ENCODE results near the gene WNT11. TPM values are rescaled to one million over a fixed set of nuclear protein-coding genes. Genes with fewer than 3 reads are reported as not detected.

The WNT11 gene
- total RNA-seq, 2 donors from 2014 or later = 0.53 to 0.62 TPM

DNA sequence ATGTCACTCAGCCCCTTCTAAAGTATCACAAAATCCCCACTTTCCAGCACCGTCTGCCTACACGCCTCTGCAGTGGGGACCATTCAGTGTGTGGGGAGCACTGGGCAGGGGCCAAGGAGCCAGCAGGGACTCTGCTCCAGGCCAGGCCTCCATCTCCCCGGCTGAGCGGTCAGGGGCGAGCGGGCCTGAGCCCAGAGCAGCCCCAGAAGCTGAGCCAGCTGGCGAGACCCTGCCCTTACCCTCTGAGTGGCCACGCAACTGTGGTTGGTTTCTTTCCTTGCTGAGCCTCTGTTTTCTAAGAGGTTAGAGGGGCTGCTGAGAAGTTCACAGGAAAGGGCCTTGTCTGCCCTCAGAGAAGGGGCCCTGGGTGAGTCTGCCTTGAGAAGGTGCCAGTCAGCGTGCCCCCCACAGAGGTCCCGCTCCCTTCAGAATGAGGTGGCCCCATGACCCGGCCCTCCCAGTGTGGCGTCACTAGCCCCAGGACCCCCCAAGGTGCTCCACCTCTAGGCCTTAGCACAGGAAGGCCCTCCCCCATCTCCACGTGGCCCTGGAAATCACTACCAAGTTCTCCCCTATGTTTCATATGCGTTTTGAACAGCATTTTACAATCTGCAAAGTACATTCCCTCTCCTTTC is 46.9 kb downstream of the WNT11 start:
- peaks cover 32% of the 10 kb centered on the region for H3K27me3 Mint-ChIP-seq (ENCODE audit: insufficient read depth)
- 87 to 90% methylated on average over 7 to 14 of the region's 14 CpGs for WGBS, 2 experiments (ENCODE audit: insufficient coverage in 1 of 2, insufficient read length in 1 of 2)
- H3K4me1 Mint-ChIP-seq = peaks cover 2% of the 10 kb centered on the region

DNA sequence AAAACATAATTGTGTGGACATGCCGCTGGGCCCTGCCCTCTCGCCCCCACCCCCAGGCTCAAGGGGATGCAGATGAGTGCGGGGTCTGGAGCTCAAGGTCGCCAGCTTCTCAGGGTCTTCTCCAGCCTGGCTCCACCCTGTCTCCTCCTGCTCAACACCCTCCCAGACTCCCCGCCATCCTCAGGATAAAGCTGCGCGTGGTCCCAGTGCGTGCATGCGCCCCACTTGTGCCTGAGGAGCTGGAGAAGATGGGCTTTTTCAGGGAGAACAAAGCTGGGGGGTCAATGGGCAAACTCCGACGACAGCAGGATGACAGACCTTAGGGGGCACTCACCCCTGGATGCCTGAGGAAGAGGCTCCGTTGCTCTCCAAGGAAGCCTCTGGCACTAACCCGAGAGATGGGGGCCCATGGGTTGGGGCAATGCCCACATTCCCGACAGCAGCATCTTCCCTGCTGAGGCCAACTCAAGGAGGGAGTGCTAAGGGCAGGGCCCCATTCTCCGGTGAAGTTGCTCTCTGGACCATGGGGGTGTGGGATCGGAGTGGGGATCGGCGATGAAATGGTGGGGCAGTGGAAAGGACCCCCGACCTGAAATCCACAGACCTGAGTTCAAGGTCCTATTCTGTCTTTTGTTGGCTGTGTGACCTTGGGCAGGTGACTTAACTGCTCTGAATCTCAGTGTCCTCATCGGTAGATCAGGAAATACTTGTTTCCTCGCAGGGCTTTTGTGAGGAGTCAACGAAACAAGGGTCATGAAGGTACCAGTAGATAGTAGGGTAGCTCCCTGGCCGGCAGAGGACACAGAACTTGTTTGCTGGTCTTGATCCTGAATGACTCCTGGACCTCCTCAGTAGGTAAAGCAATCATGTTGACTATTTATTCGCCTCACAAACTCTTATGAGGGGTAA is 47.7 kb downstream of the WNT11 start:
- no peaks in the 10 kb centered on the region for H3K9me3 Mint-ChIP-seq
- H3K4me1 ChIP-seq (ENCODE audit: control insufficient read depth, insufficient read depth, low read length) = no peaks in the 10 kb centered on the region
- TF ChIP-seq, protein P1, sequence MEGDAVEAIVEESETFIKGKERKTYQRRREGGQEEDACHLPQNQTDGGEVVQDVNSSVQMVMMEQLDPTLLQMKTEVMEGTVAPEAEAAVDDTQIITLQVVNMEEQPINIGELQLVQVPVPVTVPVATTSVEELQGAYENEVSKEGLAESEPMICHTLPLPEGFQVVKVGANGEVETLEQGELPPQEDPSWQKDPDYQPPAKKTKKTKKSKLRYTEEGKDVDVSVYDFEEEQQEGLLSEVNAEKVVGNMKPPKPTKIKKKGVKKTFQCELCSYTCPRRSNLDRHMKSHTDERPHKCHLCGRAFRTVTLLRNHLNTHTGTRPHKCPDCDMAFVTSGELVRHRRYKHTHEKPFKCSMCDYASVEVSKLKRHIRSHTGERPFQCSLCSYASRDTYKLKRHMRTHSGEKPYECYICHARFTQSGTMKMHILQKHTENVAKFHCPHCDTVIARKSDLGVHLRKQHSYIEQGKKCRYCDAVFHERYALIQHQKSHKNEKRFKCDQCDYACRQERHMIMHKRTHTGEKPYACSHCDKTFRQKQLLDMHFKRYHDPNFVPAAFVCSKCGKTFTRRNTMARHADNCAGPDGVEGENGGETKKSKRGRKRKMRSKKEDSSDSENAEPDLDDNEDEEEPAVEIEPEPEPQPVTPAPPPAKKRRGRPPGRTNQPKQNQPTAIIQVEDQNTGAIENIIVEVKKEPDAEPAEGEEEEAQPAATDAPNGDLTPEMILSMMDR (conservative IDR thresholded peaks at IDR 0.05) = no peak
- no peak overlapping the region for H3K4me3 ChIP-seq (ENCODE audit: low read length)
- H3K27me3 Mint-ChIP-seq (ENCODE audit: insufficient read depth) = peaks cover 38% of the 10 kb centered on the region
- peaks cover 3% of the 10 kb centered on the region for H3K4me1 Mint-ChIP-seq
- no peaks in the 10 kb centered on the region for H3K9me3 ChIP-seq (ENCODE audit: control insufficient read depth, low read length)
- H3K9ac ChIP-seq (ENCODE audit: extremely low read depth, low read length, poor library complexity, severe bottlenecking) = no peak overlapping the region
- H3K27ac Mint-ChIP-seq = no peak overlapping the region
- WGBS, 2 experiments (ENCODE audit: insufficient coverage in 1 of 2, insufficient read length in 1 of 2) = 87 to 89% methylated on average over 14 to 24 of the region's 24 CpGs
- no peak overlapping the region for H3K4me3 Mint-ChIP-seq
- peaks cover 22% of the 10 kb centered on the region for H3K27me3 ChIP-seq (ENCODE audit: control insufficient read depth, insufficient read depth, low read length, poor library complexity, severe bottlenecking)
- H3K27ac ChIP-seq (ENCODE audit: low read depth, low read length) = no peak overlapping the region
- no peaks in the 10 kb centered on the region for H3K36me3 Mint-ChIP-seq (ENCODE audit: low read depth)
- no peak for DNase-seq
- no peaks in the 10 kb centered on the region for H3K36me3 ChIP-seq (ENCODE audit: control insufficient read depth, insufficient read depth, low read length)

More for the DNA sequence above, 46.9 kb downstream of the WNT11 start:
- Histone ChIP-seq H3K4me1 (ENCODE audit: control insufficient read depth, insufficient read depth, low read length) (no peaks in the 10 kb centered on the region), H3K4me3 (ENCODE audit: low read length) (no peak overlapping the region), H3K9me3 (ENCODE audit: control insufficient read depth, low read length) (no peaks in the 10 kb centered on the region), H3K36me3 (ENCODE audit: control insufficient read depth, insufficient read depth, low read length) (no peaks in the 10 kb centered on the region), H3K27ac (ENCODE audit: low read depth, low read length) (no peak overlapping the region), H3K27me3 (ENCODE audit: control insufficient read depth, insufficient read depth, low read length, poor library complexity, severe bottlenecking) (peaks cover 14% of the 10 kb centered on the region), H3K9ac (ENCODE audit: extremely low read depth, low read length, poor library complexity, severe bottlenecking) (no peak overlapping the region)
- H3K4me3 Mint-ChIP-seq = no peak overlapping the region
- no peak for DNase-seq
- TF ChIP-seq, protein P1 (conservative IDR thresholded peaks at IDR 0.05) = no peak
- H3K9me3 Mint-ChIP-seq = no peaks in the 10 kb centered on the region
- H3K27ac Mint-ChIP-seq = no peak overlapping the region
- H3K36me3 Mint-ChIP-seq (ENCODE audit: low read depth) = no peaks in the 10 kb centered on the region

DNA sequence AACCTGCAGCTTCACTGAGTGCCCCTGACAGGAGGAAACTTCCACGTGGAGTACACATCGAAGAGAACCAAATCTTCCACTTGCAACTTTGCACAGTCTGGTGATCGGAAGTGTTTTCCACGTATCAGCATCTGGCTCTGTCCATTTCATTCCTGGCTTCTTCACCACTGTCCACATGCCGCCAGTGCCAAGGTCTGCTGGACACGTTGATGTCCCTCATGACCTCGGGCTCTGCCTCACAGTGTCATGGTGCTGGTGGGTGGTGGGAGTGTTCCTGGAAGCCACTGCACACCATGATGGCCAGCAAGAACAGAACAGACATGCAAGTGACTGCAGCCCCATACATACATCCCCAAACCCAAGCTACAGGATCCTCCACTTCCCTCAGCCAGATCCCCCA is 48.4 kb downstream of the WNT11 start:
- Mint-ChIP-seq H3K4me3 (no peak overlapping the region), H3K27ac (no peak overlapping the region), H3K27me3 (ENCODE audit: insufficient read depth) (peaks cover 43% of the 10 kb centered on the region), H3K9me3 (no peaks in the 10 kb centered on the region), H3K36me3 (ENCODE audit: low read depth) (no peaks in the 10 kb centered on the region), H3K4me1 (peaks cover 8% of the 10 kb centered on the region)
- no peak for DNase-seq
- Histone ChIP-seq H3K36me3 (ENCODE audit: control insufficient read depth, insufficient read depth, low read length) (no peaks in the 10 kb centered on the region), H3K27ac (ENCODE audit: low read depth, low read length) (no peak overlapping the region), H3K9ac (ENCODE audit: extremely low read depth, low read length, poor library complexity, severe bottlenecking) (no peak overlapping the region), H3K4me3 (ENCODE audit: low read length) (no peak overlapping the region), H3K9me3 (ENCODE audit: control insufficient read depth, low read length) (no peaks in the 10 kb centered on the region), H3K27me3 (ENCODE audit: control insufficient read depth, insufficient read depth, low read length, poor library complexity, severe bottlenecking) (peaks cover 28% of the 10 kb centered on the region), H3K4me1 (ENCODE audit: control insufficient read depth, insufficient read depth, low read length) (peaks cover 3% of the 10 kb centered on the region)
- TF ChIP-seq, protein P1 (conservative IDR thresholded peaks at IDR 0.05) = no peak
- 95% methylated on average over 4 to 7 of the region's 7 CpGs for WGBS, 2 experiments (ENCODE audit: insufficient coverage in 1 of 2, insufficient read length in 1 of 2)

Measured in endodermal cell (in vitro differentiated cells).